Neutrophil (primary cell): Measurements from ENCODE around the gene NDP.
A peak's percentile ranks its signal among the peaks of the same experiment; 100 is the strongest.

Source experiments
- H3K27ac ChIP-seq: fragments of 200-600 bp; sonication (generic); 2 replicates; pipeline ENCODE4 v1.5.1; 2016; ENCODE audit warnings: mild to moderate bottlenecking, moderate library complexity
- H3K27me3 ChIP-seq: fragments of 200-600 bp; sonication (generic); 2 replicates; pipeline ENCODE4 v1.6.0; 2016; ENCODE audit warnings: mild to moderate bottlenecking
- H3K36me3 ChIP-seq: fragments of 200-600 bp; sonication (generic); 2 replicates; pipeline ENCODE4 v1.5.1; 2017
- H3K4me1 ChIP-seq, 2 experiments: fragments of 200-600 bp in 1 of 2; sonication (generic) in 1 of 2; 1 replicate in 1 of 2; 2 replicates in 1 of 2; pipeline versions ENCODE4 v1.5.1 to v1.6.1; 2013 to 2016; ENCODE audit warnings: low read depth in 1 of 2, low read length in 1 of 2, mild to moderate bottlenecking in 1 of 2, moderate library complexity in 1 of 2; ENCODE audit not compliant: control insufficient read depth in 1 of 2, insufficient read depth in 1 of 2
- H3K4me3 ChIP-seq, 2 experiments: fragments of 200-600 bp in 1 of 2; sonication (generic) in 1 of 2; 1 replicate in 1 of 2; 2 replicates in 1 of 2; pipeline ENCODE4 v1.5.1; 2013 to 2016; ENCODE audit warnings: low read depth in 1 of 2, low read length in 1 of 2, mild to moderate bottlenecking in 1 of 2, moderate library complexity in 1 of 2
- H3K9me3 ChIP-seq: fragments of 200-600 bp; sonication (generic); 2 replicates; pipeline ENCODE4 v1.5.1; 2016
- TF ChIP-seq, protein P1 (sequence below): fragments of 200-600 bp; sonication (generic); IDR thresholded peaks from 2 replicates; pipeline ENCODE4 v1.5.1; 2016; ENCODE audit warnings: antibody characterized with exemption

NDP gene

DNA sequence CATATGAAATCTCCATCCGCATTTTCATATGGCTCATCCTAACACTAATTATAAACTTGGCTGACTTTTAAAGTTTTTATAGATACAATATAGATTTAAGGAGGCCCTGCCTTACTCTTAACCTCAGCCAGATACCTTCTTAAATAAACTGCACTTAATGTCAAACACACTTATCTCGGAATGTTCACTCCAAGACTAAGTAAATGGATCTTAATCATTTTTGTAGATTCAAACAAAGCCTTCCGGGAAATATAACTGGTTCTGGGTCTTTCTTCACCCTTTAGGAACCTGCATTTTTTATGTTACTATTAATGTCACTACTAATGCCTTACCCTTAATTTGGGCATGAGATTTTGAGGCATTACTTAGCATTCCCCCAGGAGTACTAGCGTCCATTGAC, 43.7 kb upstream of the NDP start:
- no peaks in the 10 kb centered on the region for H3K36me3 ChIP-seq
- peaks cover 25 to 27% of the 10 kb centered on the region in 2 experiments for H3K4me1 ChIP-seq
- TF ChIP-seq, protein P1, sequence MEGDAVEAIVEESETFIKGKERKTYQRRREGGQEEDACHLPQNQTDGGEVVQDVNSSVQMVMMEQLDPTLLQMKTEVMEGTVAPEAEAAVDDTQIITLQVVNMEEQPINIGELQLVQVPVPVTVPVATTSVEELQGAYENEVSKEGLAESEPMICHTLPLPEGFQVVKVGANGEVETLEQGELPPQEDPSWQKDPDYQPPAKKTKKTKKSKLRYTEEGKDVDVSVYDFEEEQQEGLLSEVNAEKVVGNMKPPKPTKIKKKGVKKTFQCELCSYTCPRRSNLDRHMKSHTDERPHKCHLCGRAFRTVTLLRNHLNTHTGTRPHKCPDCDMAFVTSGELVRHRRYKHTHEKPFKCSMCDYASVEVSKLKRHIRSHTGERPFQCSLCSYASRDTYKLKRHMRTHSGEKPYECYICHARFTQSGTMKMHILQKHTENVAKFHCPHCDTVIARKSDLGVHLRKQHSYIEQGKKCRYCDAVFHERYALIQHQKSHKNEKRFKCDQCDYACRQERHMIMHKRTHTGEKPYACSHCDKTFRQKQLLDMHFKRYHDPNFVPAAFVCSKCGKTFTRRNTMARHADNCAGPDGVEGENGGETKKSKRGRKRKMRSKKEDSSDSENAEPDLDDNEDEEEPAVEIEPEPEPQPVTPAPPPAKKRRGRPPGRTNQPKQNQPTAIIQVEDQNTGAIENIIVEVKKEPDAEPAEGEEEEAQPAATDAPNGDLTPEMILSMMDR: no peak
- H3K4me3 ChIP-seq: no peak overlapping the region
- H3K9me3 ChIP-seq: no peaks in the 10 kb centered on the region
- no peaks in the 10 kb centered on the region for H3K27me3 ChIP-seq
- H3K27ac ChIP-seq: no peak overlapping the region

DNA sequence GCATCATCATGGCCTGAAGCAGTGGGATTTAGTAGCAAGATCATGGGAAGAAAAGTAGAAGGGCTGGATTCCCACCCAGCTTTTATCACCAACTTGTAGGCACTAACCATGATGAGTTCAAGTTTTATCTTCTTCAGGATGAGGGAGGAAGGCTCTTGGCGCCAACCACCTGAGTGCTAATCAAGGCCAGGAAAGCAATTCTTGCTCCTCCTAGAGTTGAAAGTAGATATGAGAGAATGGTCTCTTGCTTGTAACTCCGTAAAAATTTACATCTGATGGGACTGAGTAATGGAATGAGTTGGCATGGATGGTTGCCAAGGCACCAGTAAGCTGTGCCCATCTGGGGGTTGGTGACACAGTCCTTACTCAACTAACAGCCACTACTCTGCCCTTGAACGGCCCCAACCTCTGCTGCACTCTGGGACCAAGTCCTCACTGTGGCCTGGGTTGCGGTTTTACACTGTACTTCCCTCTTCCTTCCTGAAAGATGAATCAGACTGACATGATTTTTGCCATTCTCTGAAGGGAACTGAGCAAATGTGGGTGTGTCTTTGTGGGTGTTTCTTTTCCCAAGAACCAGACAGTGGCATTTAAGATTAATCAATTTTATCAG, 39.4 kb upstream of the NDP start:
- Histone ChIP-seq H3K9me3 (no peaks in the 10 kb centered on the region), H3K36me3 (no peaks in the 10 kb centered on the region), H3K4me1 (peaks cover 31 to 36% of the 10 kb centered on the region in 2 experiments), H3K27ac (peak overlapping the region; percentile 78), H3K4me3 (peak overlapping the region in 1 of 2 experiments; percentile 17), H3K27me3 (no peaks in the 10 kb centered on the region)
- TF ChIP-seq, protein P1: no peak

DNA sequence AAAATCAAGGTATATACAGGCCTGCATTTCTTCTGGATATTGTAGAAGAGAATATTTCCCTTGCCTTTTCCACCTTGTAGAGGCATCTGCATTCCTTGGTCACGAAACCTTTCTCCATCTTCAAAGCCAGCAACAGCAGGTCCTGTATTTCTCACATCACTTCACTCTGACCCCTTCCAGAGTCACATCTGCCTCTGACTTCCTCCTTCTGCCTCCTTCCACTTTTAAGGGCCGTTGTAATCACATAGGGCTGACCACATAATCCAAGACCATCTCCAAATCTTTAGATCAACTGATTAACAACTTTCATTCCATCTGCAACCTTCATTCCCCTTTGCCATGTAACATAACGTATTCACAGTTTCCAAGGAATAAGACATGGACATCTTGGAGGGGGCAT, 38.3 kb upstream of the NDP start:
- Histone ChIP-seq H3K4me3 (no peak overlapping the region), H3K4me1 (peaks cover 31 to 36% of the 10 kb centered on the region in 2 experiments), H3K9me3 (no peaks in the 10 kb centered on the region), H3K36me3 (no peaks in the 10 kb centered on the region), H3K27me3 (no peaks in the 10 kb centered on the region), H3K27ac (peak overlapping the region; percentile 78)
- TF ChIP-seq, protein P1: no peak

DNA sequence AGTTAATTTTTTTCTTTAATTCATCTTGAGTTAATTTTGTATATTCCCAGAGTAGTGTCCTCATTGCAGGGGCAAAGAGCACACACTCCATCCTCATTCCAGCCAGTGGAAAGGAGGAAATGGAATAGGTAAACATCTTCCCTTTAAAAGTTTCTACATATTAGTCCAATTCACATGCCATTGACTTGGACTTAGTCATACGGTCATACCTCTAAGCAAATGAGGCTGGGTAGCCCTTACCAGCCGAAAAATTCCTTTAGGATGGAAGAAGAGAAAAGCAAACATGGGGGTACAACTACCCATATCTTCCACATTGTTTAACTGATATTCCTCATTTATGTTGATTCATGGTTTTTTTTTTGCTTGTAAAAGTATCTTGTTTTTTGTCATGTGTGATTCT, 37.4 kb upstream of the NDP start:
- TF ChIP-seq, protein P1: no peak
- H3K27ac ChIP-seq: no peak overlapping the region
- no peaks in the 10 kb centered on the region for H3K36me3 ChIP-seq
- H3K4me1 ChIP-seq: peaks cover 31 to 36% of the 10 kb centered on the region in 2 experiments
- H3K27me3 ChIP-seq: no peaks in the 10 kb centered on the region
- no peak overlapping the region for H3K4me3 ChIP-seq
- no peaks in the 10 kb centered on the region for H3K9me3 ChIP-seq

DNA sequence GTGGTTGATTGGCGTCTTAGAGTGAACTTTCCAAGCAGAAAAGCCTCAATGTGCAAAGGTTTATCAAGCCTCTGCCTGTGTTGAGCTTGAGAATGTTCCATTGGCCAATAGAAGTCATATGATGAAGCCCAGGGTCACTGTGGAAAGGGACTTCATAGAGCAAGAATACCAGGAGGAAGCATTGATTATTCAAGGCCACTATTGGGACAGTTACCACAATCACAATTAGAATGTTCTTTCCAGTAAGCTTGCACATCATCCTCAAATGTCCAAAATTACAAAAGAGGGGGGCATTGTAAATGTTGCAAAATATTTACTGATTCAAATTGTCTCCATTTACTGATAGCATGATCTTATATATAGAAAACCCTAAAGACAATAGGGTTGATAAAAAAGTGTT, 32.9 kb upstream of the NDP start:
- TF ChIP-seq, protein P1: no peak
- Histone ChIP-seq H3K4me1 (peaks cover 0 to 3% of the 10 kb centered on the region in 2 experiments), H3K4me3 (no peak overlapping the region), H3K9me3 (no peaks in the 10 kb centered on the region), H3K36me3 (no peaks in the 10 kb centered on the region), H3K27me3 (no peaks in the 10 kb centered on the region), H3K27ac (no peak overlapping the region)
